Hepatocyte (in vitro differentiated cells): ENCODE measurements around the gene PARG. TPM values are rescaled to one million over a fixed set of nuclear protein-coding genes. Genes with fewer than 3 reads are reported as not detected.

Source experiments
- DNase-seq: peaks from one replicate; pipeline ENCODE4 v3.0.0-alpha.2; 2016; ENCODE audit warnings: low spot score
- H2AFZ ChIP-seq: fragments of 200-600 bp; sonication (generic); 2 replicates; pipeline ENCODE4 v1.6.0; 2016; ENCODE audit warnings: antibody characterized with exemption, mild to moderate bottlenecking
- H3K27ac ChIP-seq: fragments of 200-600 bp; sonication (generic); 2 replicates; pipeline ENCODE4 v1.5.1; 2016; ENCODE audit warnings: mild to moderate bottlenecking
- H3K27me3 ChIP-seq: fragments of 200-600 bp; sonication (generic); 2 replicates; pipeline ENCODE4 v1.6.1; 2016
- H3K36me3 ChIP-seq: fragments of 200-600 bp; sonication (generic); replicated peaks from 2 replicates; pipeline ENCODE4 v1.5.1; 2016; ENCODE audit warnings: low read depth; ENCODE audit not compliant: insufficient read depth
- H3K4me1 ChIP-seq: fragments of 200-600 bp; sonication (generic); 2 replicates; pipeline ENCODE4 v1.5.1; 2016; ENCODE audit warnings: mild to moderate bottlenecking, moderate library complexity; ENCODE audit not compliant: insufficient read depth
- H3K4me2 ChIP-seq: fragments of 200-600 bp; sonication (generic); 2 replicates; pipeline ENCODE4 v1.6.0; 2016
- H3K4me3 ChIP-seq: fragments of 200-600 bp; sonication (generic); 2 replicates; pipeline ENCODE4 v1.5.1; 2016; ENCODE audit warnings: mild to moderate bottlenecking
- H3K79me2 ChIP-seq: fragments of 200-600 bp; sonication (generic); 2 replicates; pipeline ENCODE4 v1.6.0; 2017; ENCODE audit warnings: mild to moderate bottlenecking
- H3K9me2 ChIP-seq: fragments of 200-600 bp; sonication (generic); replicated peaks from 2 replicates; pipeline ENCODE4 v1.6.0; 2017; ENCODE audit warnings: mild to moderate bottlenecking; ENCODE audit not compliant: insufficient read depth
- H3K9me3 ChIP-seq: fragments of 200-600 bp; sonication (generic); 2 replicates; pipeline ENCODE4 v1.5.1; 2016; ENCODE audit warnings: low read depth, mild to moderate bottlenecking
- H4K20me1 ChIP-seq: fragments of 200-600 bp; sonication (generic); 2 replicates; pipeline ENCODE4 v1.6.0; 2016; ENCODE audit warnings: mild to moderate bottlenecking; ENCODE audit not compliant: insufficient read depth, poor library complexity, severe bottlenecking
- EZH2 ChIP-seq: fragments of 200-600 bp; sonication (generic); IDR thresholded peaks from 2 replicates; pipeline ENCODE4 v1.6.1; 2016; ENCODE audit warnings: antibody characterized with exemption, mild to moderate bottlenecking, borderline replicate concordance
- EZH2phosphoT487 ChIP-seq: fragments of 200-600 bp; sonication (generic); IDR thresholded peaks from one replicate; pipeline ENCODE4 v1.6.1; 2018; ENCODE audit warnings: antibody characterized with exemption, mild to moderate bottlenecking, low read depth, moderate library complexity; ENCODE audit not compliant: unreplicated experiment, severe bottlenecking
- WGBS: methylation state at CpG from one replicate; pipeline ENCODE4 v1.1.6; 2016; ENCODE audit warnings: low lambda C conversion rate; ENCODE audit errors: missing lambda C conversion rate; 5-methylcytosine and 5-hydroxymethylcytosine counted together
- polyA plus RNA-seq: library from polyadenylated mRNA; unstranded; fragments of >200 nt; fragmentation: Nextera tagmentation; extraction: Ambion mirVana; gene quantifications from 2 replicates; pipeline ENCODE4 v1.2.1, GENCODE V29; 2016
- total RNA-seq: library from RNA; depleted of rRNA; stranded (reverse); fragments of >200 nt; gene quantifications from 2 replicates; pipeline ENCODE4 v1.2.3, GENCODE V29; 2014
- TF ChIP-seq, protein P1 (sequence below): fragments of 200-600 bp; sonication (generic); IDR thresholded peaks from 2 replicates; pipeline ENCODE4 v1.5.1; 2016; ENCODE audit warnings: antibody characterized with exemption, mild to moderate bottlenecking; ENCODE audit not compliant: poor library complexity

Gene PARG
- total and polyA plus RNA-seq, 2 experiments from 2014 or later: 20.4 to 33.3 TPM

- Histone ChIP-seq H3K27me3 (peaks cover 5% of the 10 kb centered on the region), H4K20me1 (no peaks in the 10 kb centered on the region), H3K4me3 (no peak overlapping the region), H3K4me1 (no peaks in the 10 kb centered on the region), H3K9me3 (no peaks in the 10 kb centered on the region), H3K27ac (no peak overlapping the region), H2AFZ (no peak overlapping the region), H3K36me3 (no peaks in the 10 kb centered on the region), H3K79me2 (no peaks in the 10 kb centered on the region), H3K4me2 (no peak overlapping the region), H3K9me2 (no peaks in the 10 kb centered on the region)
- TF ChIP-seq EZH2 (no peak), EZH2phosphoT487 (no peak)
- TF ChIP-seq, protein P1, sequence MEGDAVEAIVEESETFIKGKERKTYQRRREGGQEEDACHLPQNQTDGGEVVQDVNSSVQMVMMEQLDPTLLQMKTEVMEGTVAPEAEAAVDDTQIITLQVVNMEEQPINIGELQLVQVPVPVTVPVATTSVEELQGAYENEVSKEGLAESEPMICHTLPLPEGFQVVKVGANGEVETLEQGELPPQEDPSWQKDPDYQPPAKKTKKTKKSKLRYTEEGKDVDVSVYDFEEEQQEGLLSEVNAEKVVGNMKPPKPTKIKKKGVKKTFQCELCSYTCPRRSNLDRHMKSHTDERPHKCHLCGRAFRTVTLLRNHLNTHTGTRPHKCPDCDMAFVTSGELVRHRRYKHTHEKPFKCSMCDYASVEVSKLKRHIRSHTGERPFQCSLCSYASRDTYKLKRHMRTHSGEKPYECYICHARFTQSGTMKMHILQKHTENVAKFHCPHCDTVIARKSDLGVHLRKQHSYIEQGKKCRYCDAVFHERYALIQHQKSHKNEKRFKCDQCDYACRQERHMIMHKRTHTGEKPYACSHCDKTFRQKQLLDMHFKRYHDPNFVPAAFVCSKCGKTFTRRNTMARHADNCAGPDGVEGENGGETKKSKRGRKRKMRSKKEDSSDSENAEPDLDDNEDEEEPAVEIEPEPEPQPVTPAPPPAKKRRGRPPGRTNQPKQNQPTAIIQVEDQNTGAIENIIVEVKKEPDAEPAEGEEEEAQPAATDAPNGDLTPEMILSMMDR: no peak
- 59% methylated on average over 4 of the region's 5 CpGs for WGBS
- DNase-seq: no peak
These were observed 158.2 kb downstream of the PARG start for GRCh38 chr10:49783645-49784044.

DNA sequence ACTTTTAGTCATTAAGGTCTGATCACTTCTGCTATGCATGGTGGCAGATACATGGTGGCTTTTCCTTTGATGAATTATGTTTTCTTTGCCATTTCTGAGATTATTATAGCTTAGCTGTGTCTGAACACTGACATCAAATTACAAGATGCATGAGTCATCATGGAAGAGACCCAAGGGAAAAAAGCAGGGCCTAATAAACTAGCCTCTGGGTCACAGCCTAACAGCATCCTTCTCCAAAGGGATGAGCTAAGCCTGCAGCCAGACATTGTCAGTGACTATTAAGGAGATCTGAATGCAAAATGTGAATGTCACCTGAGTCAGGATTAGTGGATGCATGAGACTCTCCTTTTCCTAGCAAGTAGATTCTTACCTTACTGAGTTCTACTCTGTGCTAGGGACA is 160.6 kb downstream of the PARG start:
- Histone ChIP-seq H3K9me2 (no peaks in the 10 kb centered on the region), H3K36me3 (no peaks in the 10 kb centered on the region), H3K9me3 (no peaks in the 10 kb centered on the region), H3K4me2 (no peak overlapping the region), H3K27ac (no peak overlapping the region), H3K79me2 (no peaks in the 10 kb centered on the region), H2AFZ (no peak overlapping the region), H3K27me3 (peaks cover 5% of the 10 kb centered on the region), H3K4me1 (no peaks in the 10 kb centered on the region), H4K20me1 (no peaks in the 10 kb centered on the region), H3K4me3 (no peak overlapping the region)
- no peak for TF ChIP-seq EZH2
- TF ChIP-seq EZH2phosphoT487: no peak
- TF ChIP-seq, protein P1: no peak
- no peak for DNase-seq

GRCh38 chr10:49778197-49778596 is 163.6 kb downstream of the PARG start:
- Histone ChIP-seq H4K20me1 (no peaks in the 10 kb centered on the region), H3K9me2 (no peaks in the 10 kb centered on the region), H3K27me3 (no peaks in the 10 kb centered on the region), H3K4me1 (no peaks in the 10 kb centered on the region), H3K27ac (no peak overlapping the region), H3K79me2 (no peaks in the 10 kb centered on the region), H3K9me3 (no peaks in the 10 kb centered on the region), H3K4me2 (no peak overlapping the region), H3K4me3 (no peak overlapping the region), H3K36me3 (no peaks in the 10 kb centered on the region), H2AFZ (no peak overlapping the region)
- TF ChIP-seq, protein P1: no peak
- TF ChIP-seq EZH2 (no peak), EZH2phosphoT487 (no peak)
- 83% methylated on average over 3 of the region's 3 CpGs for WGBS
- DNase-seq: no peak

- 88% methylated on average over 4 of the region's 4 CpGs for WGBS
- H3K4me3 ChIP-seq: no peak overlapping the region
- no peaks in the 10 kb centered on the region for H4K20me1 ChIP-seq
- no peak for DNase-seq
- H3K79me2 ChIP-seq: no peaks in the 10 kb centered on the region
- H3K27me3 ChIP-seq: no peaks in the 10 kb centered on the region
- TF ChIP-seq EZH2 (no peak), EZH2phosphoT487 (no peak)
- TF ChIP-seq, protein P1: no peak
- no peaks in the 10 kb centered on the region for H3K4me1 ChIP-seq
- no peaks in the 10 kb centered on the region for H3K9me2 ChIP-seq
- H2AFZ ChIP-seq: no peak overlapping the region
- no peaks in the 10 kb centered on the region for H3K36me3 ChIP-seq
- H3K9me3 ChIP-seq: no peaks in the 10 kb centered on the region
- no peak overlapping the region for H3K4me2 ChIP-seq
- no peak overlapping the region for H3K27ac ChIP-seq
These were observed 165.0 kb downstream of the PARG start for GRCh38 chr10:49776851-49777250.
